ENCODE data around the gene NUP160. TPM values are rescaled to one million over a fixed set of nuclear protein-coding genes. Genes with fewer than 3 reads are reported as not detected.

NUP160 gene
- total and polyA plus RNA-seq, 2 of the 4 experiments (the other 2 are of a cell fraction) = 12.5 to 35.0 TPM

DNA sequence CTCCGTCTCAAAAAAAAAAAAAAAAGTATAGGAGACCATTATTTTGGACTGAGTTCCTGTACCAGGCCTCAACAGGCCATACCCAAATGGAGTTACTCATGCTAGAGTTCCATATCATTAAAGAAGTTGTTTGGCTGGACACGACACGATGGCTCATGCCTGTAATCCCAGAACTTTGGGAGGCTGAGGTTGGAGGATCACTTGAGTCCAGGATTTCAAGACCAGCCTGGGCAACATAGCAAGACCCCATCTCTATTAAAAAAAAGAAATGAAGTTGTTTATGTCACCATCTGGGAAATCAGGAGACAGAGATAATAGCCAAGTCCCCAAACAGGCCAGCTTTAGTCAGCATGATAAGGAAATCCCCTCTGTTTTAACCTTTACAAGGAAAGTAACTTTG, 74.3 kb downstream of the NUP160 start:
- H2BK5ac ChIP-seq (ENCODE audit: low read depth, low read length, poor library complexity, severe bottlenecking) = no peak overlapping the region
- no peak overlapping the region for H3K18ac ChIP-seq (ENCODE audit: low read depth, low read length)
- TF ChIP-seq, protein P1, sequence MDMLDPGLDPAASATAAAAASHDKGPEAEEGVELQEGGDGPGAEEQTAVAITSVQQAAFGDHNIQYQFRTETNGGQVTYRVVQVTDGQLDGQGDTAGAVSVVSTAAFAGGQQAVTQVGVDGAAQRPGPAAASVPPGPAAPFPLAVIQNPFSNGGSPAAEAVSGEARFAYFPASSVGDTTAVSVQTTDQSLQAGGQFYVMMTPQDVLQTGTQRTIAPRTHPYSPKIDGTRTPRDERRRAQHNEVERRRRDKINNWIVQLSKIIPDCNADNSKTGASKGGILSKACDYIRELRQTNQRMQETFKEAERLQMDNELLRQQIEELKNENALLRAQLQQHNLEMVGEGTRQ (IDR thresholded peaks at IDR 0.05; ENCODE audit: low read depth, low read length) = no peak
- no peak for TF ChIP-seq SMC3 (IDR thresholded peaks at IDR 0.05; ENCODE audit: low read depth, low read length)
- TF ChIP-seq MAZ (IDR thresholded peaks at IDR 0.05; ENCODE audit: borderline replicate concordance, low read depth, low read length) = no peak
- TF ChIP-seq FOS (IDR thresholded peaks at IDR 0.05; ENCODE audit: low read depth, low read length) = no peak
- TF ChIP-seq, protein P2, sequence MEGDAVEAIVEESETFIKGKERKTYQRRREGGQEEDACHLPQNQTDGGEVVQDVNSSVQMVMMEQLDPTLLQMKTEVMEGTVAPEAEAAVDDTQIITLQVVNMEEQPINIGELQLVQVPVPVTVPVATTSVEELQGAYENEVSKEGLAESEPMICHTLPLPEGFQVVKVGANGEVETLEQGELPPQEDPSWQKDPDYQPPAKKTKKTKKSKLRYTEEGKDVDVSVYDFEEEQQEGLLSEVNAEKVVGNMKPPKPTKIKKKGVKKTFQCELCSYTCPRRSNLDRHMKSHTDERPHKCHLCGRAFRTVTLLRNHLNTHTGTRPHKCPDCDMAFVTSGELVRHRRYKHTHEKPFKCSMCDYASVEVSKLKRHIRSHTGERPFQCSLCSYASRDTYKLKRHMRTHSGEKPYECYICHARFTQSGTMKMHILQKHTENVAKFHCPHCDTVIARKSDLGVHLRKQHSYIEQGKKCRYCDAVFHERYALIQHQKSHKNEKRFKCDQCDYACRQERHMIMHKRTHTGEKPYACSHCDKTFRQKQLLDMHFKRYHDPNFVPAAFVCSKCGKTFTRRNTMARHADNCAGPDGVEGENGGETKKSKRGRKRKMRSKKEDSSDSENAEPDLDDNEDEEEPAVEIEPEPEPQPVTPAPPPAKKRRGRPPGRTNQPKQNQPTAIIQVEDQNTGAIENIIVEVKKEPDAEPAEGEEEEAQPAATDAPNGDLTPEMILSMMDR (conservative IDR thresholded peaks at IDR 0.05; ENCODE audit: low read depth, low read length) = no peak
- no peak for TF ChIP-seq RAD21 (IDR thresholded peaks at IDR 0.05; ENCODE audit: low read length)
- no peak for TF ChIP-seq MAFK (IDR thresholded peaks at IDR 0.05; ENCODE audit: low read depth, low read length)
- no peak for TF ChIP-seq BHLHE40 (IDR thresholded peaks at IDR 0.05; ENCODE audit: low read depth, low read length)
- no peak for TF ChIP-seq POLR2A (IDR thresholded peaks at IDR 0.05; ENCODE audit: low read depth, low read length)
- no peak for TF ChIP-seq CEBPB (IDR thresholded peaks at IDR 0.05; ENCODE audit: low read depth, low read length)
- no peak overlapping the region for H3K9ac ChIP-seq (ENCODE audit: low read depth, low read length)
- in situ Hi-C loops (cut with MboI; ENCODE audit: low sequenced_read_pairs) = no loop called here
- dilution Hi-C loops (cut with HindIII; ENCODE audit: low sequenced_read_pairs, unreplicated experiment) = no loop called here
- no peak overlapping the region for H2BK120ac ChIP-seq (ENCODE audit: low read depth, low read length)
- H2BK15ac ChIP-seq (ENCODE audit: low read depth, low read length) = no peak overlapping the region
- BruUV-seq (replicated peaks) = no TSS peak
- no peaks in the 10 kb centered on the region for H3K4me1 ChIP-seq (ENCODE audit: control insufficient read depth, insufficient read depth, low read length)
- no peak overlapping the region for H3K4me3 ChIP-seq (ENCODE audit: insufficient read depth, low read depth, low read length)
- ChIA-PET POLR2A (ENCODE audit: unreplicated experiment) (no interaction called here), CTCF (no interaction called here)
- no peaks in the 10 kb centered on the region for H4K20me1 ChIP-seq (ENCODE audit: insufficient read depth, low read length)
- no peak overlapping the region for H3K4ac ChIP-seq (ENCODE audit: low read depth, low read length)
- H4K5ac ChIP-seq (ENCODE audit: low read depth, low read length) = no peak overlapping the region
- H4K91ac ChIP-seq (ENCODE audit: insufficient read depth, low read depth, low read length) = no peak overlapping the region
- H2AK9ac ChIP-seq (replicated peaks; ENCODE audit: low read depth, low read length, poor library complexity) = no peak overlapping the region
- WGBS, 2 experiments (ENCODE audit: extremely low coverage in 2 of 2, insufficient read length in 1 of 2) = 100% methylated on average over 1 of the region's 3 CpGs; no CpG with 5 or more reads in 1 of the 2 experiments
- H3K23ac ChIP-seq (ENCODE audit: low read depth, low read length) = no peak overlapping the region
- no peak for DNase-seq
- H3K4me2 ChIP-seq (ENCODE audit: low read depth, low read length) = no peak overlapping the region
- ATAC-seq (ENCODE audit: low read depth) = no peak
- H3K9me3 ChIP-seq (ENCODE audit: control insufficient read depth, insufficient read depth, low read length) = no peaks in the 10 kb centered on the region
- H2AK5ac ChIP-seq (ENCODE audit: low read depth, low read length) = no peak overlapping the region
- H2BK20ac ChIP-seq (ENCODE audit: low read depth, low read length) = no peak overlapping the region
- H2AFZ ChIP-seq (replicated peaks; ENCODE audit: low read length, poor library complexity) = no peak overlapping the region
- no peak overlapping the region for H3K56ac ChIP-seq (ENCODE audit: extremely low read depth, insufficient read depth, low read length)
- intact Hi-C loops (cut with micrococcal nuclease) = no loop called here
- peaks cover 17% of the 10 kb centered on the region for H3K36me3 ChIP-seq (ENCODE audit: control insufficient read depth, insufficient read depth, low read length)
- H3K27me3 ChIP-seq (ENCODE audit: control insufficient read depth, insufficient read depth, low read length) = no peaks in the 10 kb centered on the region
- H3K9me1 ChIP-seq (ENCODE audit: insufficient read depth, low read length) = peaks cover 2% of the 10 kb centered on the region; the same call in 1 of the 2 replicates
- H3K27ac ChIP-seq (ENCODE audit: insufficient read depth, low read length) = no peak overlapping the region
- H4K8ac ChIP-seq (ENCODE audit: low read depth in 2 of 2, low read length in 2 of 2) = no peak overlapping the region
- no peak overlapping the region for H3K14ac ChIP-seq (replicated peaks; ENCODE audit: low read depth, low read length)
- no peaks in the 10 kb centered on the region for H3K79me1 ChIP-seq (ENCODE audit: low read depth in 1 of 2, low read length in 2 of 2)
